CD4-positive, alpha-beta T cell treated with Interleukin-17A for 4 hours (primary cell): ENCODE results near the gene EGFLAM.
"Not testable (repeated sequence)": the region's sequence is repeated elsewhere in the genome, so short reads cannot be mapped to it uniquely, and the experiment has no call there.

Experiments
- DNase-seq: peaks from one replicate; pipeline ENCODE4 v3.0.0-alpha.2; 2020; ENCODE audit warnings: mixed read lengths

Gene EGFLAM

GRCh38 chr5:38331831-38332230 lies 73.5 kb downstream of the EGFLAM start:
- DNase-seq = no peak

DNA sequence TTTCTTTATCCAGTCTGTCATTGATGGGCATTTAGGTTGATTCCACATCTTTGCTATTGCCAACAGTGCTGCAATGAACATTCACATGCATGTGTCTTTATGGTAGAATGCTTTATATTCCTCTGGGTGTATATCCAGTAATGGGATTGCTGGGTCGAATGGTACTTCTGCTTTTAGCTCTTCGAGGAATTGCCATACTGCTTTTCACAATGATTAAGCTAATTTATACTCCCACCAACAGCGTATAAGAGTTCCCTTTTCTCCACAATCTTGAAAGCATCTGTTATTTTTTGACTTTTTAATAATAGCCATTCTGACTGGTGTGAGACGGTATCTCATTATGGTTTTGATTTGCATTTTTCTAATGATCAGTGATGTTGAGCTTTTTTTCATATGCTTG lies 74.8 kb downstream of the EGFLAM start:
- not testable (repeated sequence) for DNase-seq

- no peak for DNase-seq
These were observed 80.1 kb downstream of the EGFLAM start for GRCh38 chr5:38338455-38338854.

- DNase-seq = no peak
These were observed 81.1 kb downstream of the EGFLAM start for GRCh38 chr5:38339446-38339845.

DNA sequence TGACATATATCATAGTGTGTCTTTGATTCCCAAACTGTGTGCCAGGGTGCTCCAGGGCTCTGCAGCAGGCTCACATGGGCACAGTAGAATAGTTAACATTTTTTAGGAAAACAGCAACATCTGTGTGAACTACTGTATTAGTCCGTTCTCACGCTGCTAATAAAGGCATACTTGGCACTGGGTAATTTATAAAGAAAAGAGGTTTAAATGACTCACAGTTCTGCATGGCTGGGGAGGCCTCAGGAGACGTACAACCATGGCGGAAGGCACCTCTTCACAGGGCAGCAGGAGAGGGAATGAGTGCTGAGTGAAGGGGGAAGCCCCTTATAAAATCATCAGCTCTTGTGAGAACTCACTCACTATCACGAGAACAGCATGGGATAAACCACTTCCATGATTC lies 82.7 kb downstream of the EGFLAM start:
- no peak for DNase-seq

DNA sequence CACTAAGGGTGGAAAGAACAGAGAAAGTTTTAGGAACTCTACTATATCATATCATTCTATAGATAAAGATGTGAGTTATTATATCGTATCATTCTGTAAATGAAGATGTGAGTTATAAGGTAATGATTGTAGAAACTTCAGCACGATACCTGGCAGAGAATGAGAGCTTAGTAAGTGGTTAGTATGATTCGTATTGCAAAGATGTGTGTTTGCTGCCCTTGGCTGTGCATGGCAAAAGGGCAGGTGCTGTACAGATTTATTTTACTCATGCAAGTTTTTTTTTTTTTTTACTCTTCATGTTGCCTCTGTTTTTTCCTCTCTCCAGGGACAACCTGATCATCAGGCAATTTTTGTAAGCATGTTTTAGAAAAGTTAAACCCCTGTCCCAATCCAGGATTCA lies 83.3 kb downstream of the EGFLAM start:
- no peak for DNase-seq

DNA sequence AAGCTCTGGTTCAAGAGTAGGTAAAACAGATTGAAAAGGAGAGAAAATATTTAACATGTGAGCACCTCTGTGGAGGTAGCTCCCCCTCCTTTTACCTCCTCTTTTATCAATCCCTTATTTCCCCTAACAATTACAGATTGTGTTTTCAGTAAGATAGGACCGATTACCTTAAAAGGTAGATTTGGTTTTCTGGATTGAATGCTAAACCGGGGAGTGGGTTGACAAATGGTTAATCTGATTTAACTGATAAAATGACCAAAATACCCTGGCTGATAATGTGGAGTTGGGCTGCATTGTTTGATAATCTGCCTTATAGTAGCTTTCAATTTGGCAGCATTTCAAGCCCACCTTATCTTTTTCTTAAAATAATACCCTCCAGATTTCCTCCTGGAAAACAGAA lies 83.9 kb downstream of the EGFLAM start:
- DNase-seq = no peak

GRCh38 chr5:38344891-38345290 lies 86.5 kb downstream of the EGFLAM start:
- no peak for DNase-seq

DNA sequence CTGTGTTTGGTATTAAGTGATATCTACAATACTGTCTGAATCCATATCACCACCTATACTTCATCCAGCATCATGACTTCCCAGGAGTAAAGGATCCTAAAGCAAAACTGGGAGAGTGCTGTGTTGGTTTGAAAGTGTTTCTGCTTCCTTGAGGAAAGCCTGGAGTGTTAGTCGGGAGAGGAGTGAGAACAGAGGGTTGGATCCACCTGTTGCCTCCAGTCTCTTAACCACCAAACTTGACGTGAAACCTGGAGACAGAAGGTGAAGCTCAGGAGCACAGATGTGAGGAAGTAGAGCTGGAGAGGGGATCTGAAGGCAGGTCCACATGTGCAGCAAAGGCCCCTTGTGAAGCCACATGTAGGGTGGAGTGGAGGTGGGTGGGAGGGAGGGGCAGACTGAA lies 88.2 kb downstream of the EGFLAM start:
- DNase-seq = no peak

- no peak for DNase-seq
These were observed 88.8 kb downstream of the EGFLAM start for GRCh38 chr5:38347040-38347763.

DNA sequence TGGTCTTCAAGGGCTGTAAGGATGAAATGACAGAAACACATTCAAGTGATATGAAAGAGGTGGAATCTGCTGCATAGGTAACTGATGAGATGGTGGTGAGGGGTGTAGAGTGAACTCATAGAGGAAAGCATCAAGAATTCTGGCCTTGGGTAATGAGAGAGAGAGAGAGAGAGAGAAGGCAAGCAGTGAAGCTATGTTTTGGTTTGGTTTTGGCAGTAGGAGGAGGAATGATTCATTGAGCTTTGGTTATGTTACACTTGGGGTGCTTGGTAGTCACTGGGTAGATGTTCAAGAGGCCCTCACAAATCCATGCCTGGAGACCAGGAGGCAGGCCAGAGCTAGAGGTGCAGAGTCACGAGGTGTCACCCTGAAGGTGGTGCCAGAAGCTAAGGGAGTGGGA lies 89.5 kb downstream of the EGFLAM start:
- DNase-seq = no peak

- DNase-seq = no peak
These were observed 102.1 kb downstream of the EGFLAM start for GRCh38 chr5:38360323-38361061.

DNA sequence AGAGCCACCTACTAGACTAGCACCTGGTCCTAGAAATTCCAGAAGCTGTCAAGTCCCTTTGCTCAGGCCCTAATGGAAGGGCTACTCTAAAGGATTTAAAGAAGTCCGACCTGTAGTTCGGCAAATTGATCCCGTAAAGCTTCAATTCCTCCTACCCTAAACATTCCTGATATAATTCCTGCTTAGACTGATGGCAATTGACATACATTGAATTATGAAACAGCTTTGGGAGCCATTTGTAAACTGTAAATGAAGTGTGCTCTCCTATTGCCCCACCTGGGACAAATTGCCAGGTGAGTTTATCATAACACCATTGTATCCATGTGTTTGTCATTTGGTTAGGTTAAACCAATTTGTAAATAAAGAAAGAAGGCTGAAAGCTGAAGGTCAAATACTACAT lies 104.4 kb downstream of the EGFLAM start:
- DNase-seq = no peak

DNA sequence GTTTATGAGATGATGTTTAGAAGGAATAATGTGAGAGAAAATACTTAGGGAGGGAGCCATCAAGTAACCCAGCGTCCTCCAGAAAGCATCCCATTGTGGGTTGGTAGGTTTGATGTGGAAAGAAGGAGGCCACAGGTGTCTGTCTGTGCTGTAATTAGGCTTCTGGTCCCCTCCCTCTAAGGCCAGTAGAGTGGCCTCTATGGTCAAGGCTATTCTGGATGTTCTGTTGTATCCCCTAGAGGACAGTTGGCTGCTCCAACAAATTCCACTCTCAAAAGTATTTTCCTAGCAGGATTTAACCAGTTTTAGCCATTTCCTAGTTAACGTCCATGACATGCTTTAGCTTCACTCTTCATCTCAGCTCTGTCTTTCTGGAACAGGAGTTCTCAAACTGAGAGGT lies 106.5 kb downstream of the EGFLAM start:
- DNase-seq = no peak

- DNase-seq = no peak
These were observed 109.1 kb downstream of the EGFLAM start for GRCh38 chr5:38367410-38367809.

DNA sequence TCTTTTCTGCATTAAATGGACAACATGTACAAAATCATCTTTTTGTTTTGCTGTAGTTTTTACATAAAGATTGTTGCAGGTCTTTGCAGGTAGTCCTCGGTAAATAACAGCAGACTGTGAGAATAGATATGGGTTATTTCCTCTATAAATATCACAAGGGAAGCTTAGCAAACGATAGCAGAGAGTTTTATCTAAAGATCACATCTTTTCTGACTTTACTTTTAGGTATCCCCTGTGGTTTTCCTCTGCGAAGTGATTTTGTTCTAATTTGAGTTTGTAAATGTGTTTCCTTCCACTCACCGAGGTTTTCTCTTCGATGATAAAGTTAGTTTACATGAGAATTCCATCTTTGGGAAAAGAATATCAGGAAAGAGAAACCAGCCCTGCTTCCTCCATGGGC lies 109.6 kb downstream of the EGFLAM start:
- no peak for DNase-seq

GRCh38 chr5:38369692-38370091 lies 111.3 kb downstream of the EGFLAM start:
- DNase-seq = no peak

- no peak for DNase-seq
These were observed 112.2 kb downstream of the EGFLAM start for GRCh38 chr5:38370358-38371100.

GRCh38 chr5:38371596-38371995 lies 113.2 kb downstream of the EGFLAM start:
- DNase-seq = no peak

- no peak for DNase-seq
These were observed 115.4 kb downstream of the EGFLAM start for GRCh38 chr5:38373743-38374142.

GRCh38 chr5:38375423-38375822 lies 117.1 kb downstream of the EGFLAM start:
- DNase-seq = no peak

GRCh38 chr5:38376404-38376803 lies 118.0 kb downstream of the EGFLAM start:
- DNase-seq = no peak

GRCh38 chr5:38378579-38378978 lies 120.2 kb downstream of the EGFLAM start:
- no peak for DNase-seq
